Measurements from ENCODE around the gene LRP8. TPM values are rescaled to one million over a fixed set of nuclear protein-coding genes. Genes with fewer than 3 reads are reported as not detected.

LRP8 gene
- total RNA-seq, 3 donors from 2014 or later, result 1.6 to 14.7 (median 6.3) TPM

- H3K4me3 ChIP-seq, result peak overlapping the region; percentile 82 to 100 (median 100)
- H3K36me3 ChIP-seq, result no peaks in the 10 kb centered on the region
- H3K9me3 ChIP-seq, result no peaks in the 10 kb centered on the region
- TF ChIP-seq POLR2A (IDR thresholded peaks at IDR 0.05), result no peak
- peak; percentile 38 to 87 (median 44) for TF ChIP-seq POLR2AphosphoS5 (IDR thresholded peaks at IDR 0.05)
- H3K27me3 ChIP-seq, result no peaks in the 10 kb centered on the region
- H3K27ac ChIP-seq, result peak overlapping the region; percentile 99
- no peaks in the 10 kb centered on the region for H3K4me1 ChIP-seq
- no peak for DNase-seq (ENCODE audit: low spot score in 2 of 2)
- intact Hi-C loops (cut with DNase I; ENCODE audit: low total_unique reads), result no loop called here
Measured at GRCh38 chr1:53198241-53198651, 129.6 kb downstream of the LRP8 start.

- Histone ChIP-seq H3K4me1 (no peaks in the 10 kb centered on the region), H3K27me3 (no peaks in the 10 kb centered on the region), H3K4me3 (peak overlapping the region; percentile 82 to 100 (median 100)), H3K9me3 (no peaks in the 10 kb centered on the region), H3K36me3 (no peaks in the 10 kb centered on the region), H3K27ac (peak overlapping the region; percentile 99)
- intact Hi-C loops (cut with DNase I; ENCODE audit: low total_unique reads), result no loop called here
- TF ChIP-seq POLR2A (IDR thresholded peaks at IDR 0.05), result no peak
- TF ChIP-seq POLR2AphosphoS5 (IDR thresholded peaks at IDR 0.05), result no peak
- no peak for TF ChIP-seq CTCF (IDR thresholded peaks at IDR 0.05)
- DNase-seq (ENCODE audit: low spot score in 2 of 2), result no peak
Measured at GRCh38 chr1:53197291-53198200, 130.3 kb downstream of the LRP8 start.

GRCh38 chr1:53196485-53197290 lies 131.2 kb downstream of the LRP8 start, which contains the start of gene CPT2:
CPT2 (plus strand) TSS chr1:53196824; CDS start chr1:53196944, 120 bp downstream.
- intact Hi-C loops (cut with DNase I; ENCODE audit: low total_unique reads), result no loop called here
- DNase-seq (ENCODE audit: low spot score in 2 of 2), result peak; percentile 83 to 92
- TF ChIP-seq POLR2A (IDR thresholded peaks at IDR 0.05) (peak; percentile 94), CTCF (IDR thresholded peaks at IDR 0.05) (no peak), POLR2AphosphoS5 (IDR thresholded peaks at IDR 0.05) (peak; percentile 90 to 96 (median 95))
- H3K27ac ChIP-seq, result peak within 1 kb of the TSS; percentile 99
- no peaks in the 10 kb centered on the region for H3K9me3 ChIP-seq
- H3K27me3 ChIP-seq, result no peaks in the 10 kb centered on the region
- H3K36me3 ChIP-seq, result no peaks in the 10 kb centered on the region
- H3K4me3 ChIP-seq, result peak within 1 kb of the TSS; percentile 82 to 100 (median 100)
- H3K4me1 ChIP-seq, result no peaks in the 10 kb centered on the region

- intact Hi-C loops (cut with DNase I; ENCODE audit: low total_unique reads), result no loop called here
- H3K36me3 ChIP-seq, result no peaks in the 10 kb centered on the region
- no peaks in the 10 kb centered on the region for H3K9me3 ChIP-seq
- H3K27me3 ChIP-seq, result no peaks in the 10 kb centered on the region
- peak overlapping the region; percentile 99 for H3K27ac ChIP-seq
- no peaks in the 10 kb centered on the region for H3K4me1 ChIP-seq
- peak overlapping the region; percentile 82 to 100 (median 100) for H3K4me3 ChIP-seq
- DNase-seq (ENCODE audit: low spot score in 2 of 2), result no peak
- TF ChIP-seq CTCF (IDR thresholded peaks at IDR 0.05) (no peak), POLR2AphosphoS5 (IDR thresholded peaks at IDR 0.05) (no peak), POLR2A (IDR thresholded peaks at IDR 0.05) (no peak)
Measured at GRCh38 chr1:53196017-53196484, 131.8 kb downstream of the LRP8 start.

GRCh38 chr1:53195246-53196016 lies 132.4 kb downstream of the LRP8 start:
- peak in 1 of 2 donors; percentile 34 for DNase-seq (ENCODE audit: low spot score in 2 of 2)
- TF ChIP-seq POLR2A (IDR thresholded peaks at IDR 0.05), result no peak
- TF ChIP-seq CTCF (IDR thresholded peaks at IDR 0.05), result no peak
- no peak for TF ChIP-seq POLR2AphosphoS5 (IDR thresholded peaks at IDR 0.05)
- H3K4me1 ChIP-seq, result no peaks in the 10 kb centered on the region
- H3K9me3 ChIP-seq, result no peaks in the 10 kb centered on the region
- H3K27me3 ChIP-seq, result no peaks in the 10 kb centered on the region
- H3K36me3 ChIP-seq, result no peaks in the 10 kb centered on the region
- peak overlapping the region; percentile 82 to 100 (median 100) for H3K4me3 ChIP-seq
- H3K27ac ChIP-seq, result peak overlapping the region; percentile 99
- intact Hi-C loops (cut with DNase I; ENCODE audit: low total_unique reads), result no loop called here
